Stomach (tissue), 19 donors: ENCODE results near the gene TMEM41B. TPM values are rescaled to one million over a fixed set of nuclear protein-coding genes. Genes with fewer than 3 reads are reported as not detected.
A peak's percentile ranks its signal among the peaks of the same experiment; 100 is the strongest.
"Not testable (repeated sequence)": the region's sequence is repeated elsewhere in the genome, so short reads cannot be mapped to it uniquely, and the experiment has no call there.

Experiments
- DNase-seq, 2 donors: peaks; one replicate each; pipeline versions ENCODE4 v3.0.0 to v3.0.0-alpha.2; 2013 to 2019
- H3K27ac ChIP-seq, 5 donors: fragments of 200-600 bp in 4 of 5; sonication (generic) in 4 of 5; one replicate each; pipeline ENCODE4 v1.5.1; 2013 to 2019; ENCODE audit warnings: mild to moderate bottlenecking in 1 of 5, moderate library complexity in 1 of 5
- H3K27me3 ChIP-seq, 3 donors: fragments of 200-600 bp; sonication (generic); one replicate each; pipeline ENCODE4 v1.5.1; 2017 to 2019; ENCODE audit warnings: mixed run types in 1 of 3
- H3K36me3 ChIP-seq, 4 donors: fragments of 200-600 bp; sonication (generic); 1 replicate in 3 of 4; 2 replicates in 1 of 4; pipeline ENCODE4 v1.5.1; 2016 to 2019
- H3K4me1 ChIP-seq, 4 donors: fragments of 200-600 bp; sonication (generic); one replicate each; pipeline ENCODE4 v1.5.1; 2016 to 2019
- H3K4me3 ChIP-seq, 4 donors: fragments of 200-600 bp; sonication (generic) in 3 of 4; one replicate each; pipeline ENCODE4 v1.5.1; 2016 to 2019; ENCODE audit warnings: mild to moderate bottlenecking in 1 of 4
- H3K9me3 ChIP-seq, 4 donors: fragments of 200-600 bp; sonication (generic); one replicate each; pipeline ENCODE4 v1.5.1; 2016 to 2019
- EP300 ChIP-seq: sonication (generic); formaldehyde crosslinking; IDR thresholded peaks from one replicate; pipeline ENCODE4 v1.6.1; 2017; ENCODE audit warnings: antibody characterized with exemption
- POLR2A ChIP-seq, 4 donors: fragments of 450-650 bp; IDR thresholded peaks; one replicate each; pipeline ENCODE4 v1.6.1; 2016; ENCODE audit warnings: antibody characterized with exemption in 4 of 4, control low read depth in 2 of 4, mild to moderate bottlenecking in 1 of 4, moderate library complexity in 1 of 4
- POLR2AphosphoS5 ChIP-seq, 3 donors: sonication (generic); formaldehyde crosslinking; IDR thresholded peaks; one replicate each; pipeline ENCODE4 v1.6.1; 2016; ENCODE audit warnings: antibody characterized with exemption in 3 of 3
- WGBS, 5 donors: extraction: QIAGEN DNeasy Blood & Tissue Kit in 3 of 5; methylation state at CpG; one replicate each; pipeline versions ENCODE4 v1.1.5 to v1.1.7; 2013 to 2018; 5-methylcytosine and 5-hydroxymethylcytosine counted together
- intact Hi-C: fragments of 100-400 bp; cut with DNase I; formaldehyde crosslinking; loops from one replicate; pipeline ENCODE4 v1.15.1; 2023; ENCODE audit warnings: low total_unique reads
- long read RNA-seq, 10 donors: transcript quantifications; one replicate each; lab custom pipeline, GENCODE V29; 2026
- polyA plus RNA-seq, 3 donors: library from polyadenylated mRNA; stranded (reverse); fragments of 200-250 nt; gene quantifications; one replicate each; pipeline ENCODE4 v1.2.3, GENCODE V29; 2013
- total RNA-seq, 5 donors: library from RNA; depleted of rRNA; stranded (reverse); fragments of >200 nt; gene quantifications; one replicate each; pipeline versions ENCODE4 v1.1.0 to v1.2.3, GENCODE V29; 2014 to 2016
- TF ChIP-seq, protein P1 (sequence below), 7 experiments: fragments of 450-650 bp in 4 of 7; fragments of 200-600 bp in 3 of 7; sonication (generic) in 3 of 7; IDR thresholded peaks; one replicate each; pipeline ENCODE4 v1.5.1; 2016 to 2019; ENCODE audit warnings: antibody characterized with exemption in 7 of 7, control low read depth in 2 of 7, mild to moderate bottlenecking in 1 of 7
- donor health status: healthy with polysubstance abuse.
- donor health status: Bipolar disorder and iron deficiency.
- donor health status: healthy.

TMEM41B gene, protein sequence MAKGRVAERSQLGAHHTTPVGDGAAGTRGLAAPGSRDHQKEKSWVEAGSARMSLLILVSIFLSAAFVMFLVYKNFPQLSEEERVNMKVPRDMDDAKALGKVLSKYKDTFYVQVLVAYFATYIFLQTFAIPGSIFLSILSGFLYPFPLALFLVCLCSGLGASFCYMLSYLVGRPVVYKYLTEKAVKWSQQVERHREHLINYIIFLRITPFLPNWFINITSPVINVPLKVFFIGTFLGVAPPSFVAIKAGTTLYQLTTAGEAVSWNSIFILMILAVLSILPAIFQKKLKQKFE
- total RNA-seq (10 to 100 TPM in 3 of 5 donors, 1 to 10 TPM in 2; 4.5 to 80.4 (median 42.0) TPM), polyA plus RNA-seq (10 to 100 TPM in 2 of 3 donors, 1 to 10 TPM in 1; 4.1 to 12.9 (median 10.9) TPM)
- long read RNA-seq, donor 1, partial matches to known transcripts = 7 of 10 reads
- long read RNA-seq, donor 1, other reads (novel, unspliced or antisense) = 0 of 10 reads
- long read RNA-seq, donor 2, partial matches to known transcripts = 0 of 3 reads
- long read RNA-seq, donor 2, other reads (novel, unspliced or antisense) = 0 of 3 reads
- long read RNA-seq, donor 3, partial matches to known transcripts = 0 of 4 reads
- long read RNA-seq, donor 3, other reads (novel, unspliced or antisense) = 0 of 4 reads
- long read RNA-seq, donor 4 = 0 reads
- long read RNA-seq, donor 5, partial matches to known transcripts = 15 of 20 reads
- long read RNA-seq, donor 5, other reads (novel, unspliced or antisense) = 0 of 20 reads
- long read RNA-seq, donor 6, transcript TMEM41B-204 (7 exons, 3,968 nt) = major isoform, 11 of 60 reads
- long read RNA-seq, donor 6, partial matches to known transcripts = 37 of 60 reads
- long read RNA-seq, donor 6, other reads (novel, unspliced or antisense) = 8 of 60 reads
- long read RNA-seq, donor 7, partial matches to known transcripts = 15 of 16 reads
- long read RNA-seq, donor 7, other reads (novel, unspliced or antisense) = 0 of 16 reads
- long read RNA-seq, donor 8, partial matches to known transcripts = 26 of 32 reads
- long read RNA-seq, donor 8, other reads (novel, unspliced or antisense) = 0 of 32 reads
- long read RNA-seq, donor 9, partial matches to known transcripts = 11 of 16 reads
- long read RNA-seq, donor 9, other reads (novel, unspliced or antisense) = 0 of 16 reads
- long read RNA-seq, donor 10, partial matches to known transcripts = 0 of 3 reads
- long read RNA-seq, donor 10, other reads (novel, unspliced or antisense) = 0 of 3 reads

DNA sequence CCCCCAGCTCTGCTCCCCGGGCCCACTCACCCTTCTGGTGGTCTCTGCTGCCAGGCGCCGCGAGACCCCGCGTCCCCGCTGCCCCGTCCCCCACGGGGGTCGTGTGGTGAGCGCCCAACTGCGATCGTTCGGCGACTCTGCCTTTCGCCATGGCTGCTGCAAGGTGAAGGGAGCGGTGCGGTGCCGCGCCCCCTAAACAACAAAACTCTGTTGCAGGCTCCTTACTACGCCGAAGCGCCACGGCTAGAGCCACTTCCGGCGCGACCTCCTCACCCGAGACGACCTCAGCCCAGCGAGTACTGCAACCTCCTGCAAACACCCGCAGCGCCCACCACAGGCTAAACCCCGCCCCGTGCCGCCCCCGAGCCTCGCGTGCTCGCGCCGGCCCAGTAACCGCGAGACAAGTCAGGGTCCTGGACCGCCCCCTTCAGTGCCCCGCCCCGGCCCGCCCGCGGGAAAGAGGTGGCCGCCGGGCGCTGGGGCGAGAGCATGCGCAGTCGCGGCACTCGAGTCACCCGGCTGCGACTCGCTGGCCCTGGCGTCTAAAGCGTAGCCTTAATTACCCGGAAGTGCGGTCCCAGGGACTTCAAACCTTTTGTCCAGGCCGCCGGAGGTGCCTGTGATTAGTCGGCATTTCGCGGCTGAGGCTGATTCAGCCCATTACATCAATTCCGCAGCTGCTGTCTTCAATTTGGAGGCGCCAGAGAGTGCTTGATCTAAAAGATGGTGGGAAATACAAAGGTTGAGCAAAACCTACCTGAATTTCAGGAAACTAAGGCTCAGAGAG, at the start of gene TMEM41B:
TSS of gene TMEM41B (minus strand) at position 303 of the 787 bp plus-strand sequence. CDS start at position 151, 152 bp downstream.
- peak; percentile 73 to 95 (median 77) for TF ChIP-seq POLR2AphosphoS5 (IDR thresholded peaks at IDR 0.05)
- TF ChIP-seq POLR2A (IDR thresholded peaks at IDR 0.05) = peak in 1 of 4 donors; percentile 51
- TF ChIP-seq, protein P1, sequence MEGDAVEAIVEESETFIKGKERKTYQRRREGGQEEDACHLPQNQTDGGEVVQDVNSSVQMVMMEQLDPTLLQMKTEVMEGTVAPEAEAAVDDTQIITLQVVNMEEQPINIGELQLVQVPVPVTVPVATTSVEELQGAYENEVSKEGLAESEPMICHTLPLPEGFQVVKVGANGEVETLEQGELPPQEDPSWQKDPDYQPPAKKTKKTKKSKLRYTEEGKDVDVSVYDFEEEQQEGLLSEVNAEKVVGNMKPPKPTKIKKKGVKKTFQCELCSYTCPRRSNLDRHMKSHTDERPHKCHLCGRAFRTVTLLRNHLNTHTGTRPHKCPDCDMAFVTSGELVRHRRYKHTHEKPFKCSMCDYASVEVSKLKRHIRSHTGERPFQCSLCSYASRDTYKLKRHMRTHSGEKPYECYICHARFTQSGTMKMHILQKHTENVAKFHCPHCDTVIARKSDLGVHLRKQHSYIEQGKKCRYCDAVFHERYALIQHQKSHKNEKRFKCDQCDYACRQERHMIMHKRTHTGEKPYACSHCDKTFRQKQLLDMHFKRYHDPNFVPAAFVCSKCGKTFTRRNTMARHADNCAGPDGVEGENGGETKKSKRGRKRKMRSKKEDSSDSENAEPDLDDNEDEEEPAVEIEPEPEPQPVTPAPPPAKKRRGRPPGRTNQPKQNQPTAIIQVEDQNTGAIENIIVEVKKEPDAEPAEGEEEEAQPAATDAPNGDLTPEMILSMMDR (IDR thresholded peaks at IDR 0.05) = no peak
- peak; percentile 98 to 99 for DNase-seq
- Histone ChIP-seq H3K36me3 (no peaks in the 10 kb centered on the region), H3K27ac (peak within 1 kb of the TSS; percentile 86 to 91 (median 89)), H3K27me3 (peaks cover 0 to 7% (median 0%) of the 10 kb centered on the region in 3 donors), H3K4me1 (peaks cover 6 to 48% (median 26%) of the 10 kb centered on the region in 4 donors), H3K9me3 (no peaks in the 10 kb centered on the region), H3K4me3 (peak within 1 kb of the TSS; percentile 79 to 99 (median 96))
- intact Hi-C loops = no loop called here
- 0 to 1% (median 1%) methylated on average over 28 to 71 of the region's 71 CpGs for WGBS, 5 donors

DNA sequence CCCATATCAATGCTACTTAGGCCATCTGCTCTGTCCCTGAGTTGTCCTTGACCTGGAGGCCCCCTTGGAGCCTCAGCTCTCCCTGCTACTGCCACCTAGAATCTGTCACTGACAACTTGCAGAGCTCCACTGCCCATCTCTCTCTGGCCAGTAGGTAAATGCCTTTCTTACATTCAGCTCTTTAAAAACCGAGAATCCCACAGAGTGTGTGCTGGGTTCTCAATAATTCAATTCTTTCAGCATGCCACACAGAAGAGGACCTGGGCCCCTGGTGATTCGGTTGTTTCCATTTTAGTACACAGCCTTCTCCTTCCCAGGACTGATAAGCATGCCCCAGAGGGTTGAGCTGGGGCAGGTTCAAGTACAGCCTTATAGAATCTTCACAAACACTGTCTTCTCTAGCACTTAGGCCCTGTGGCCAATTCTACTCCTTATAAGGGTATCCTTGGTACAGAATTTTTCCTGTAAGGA, 48.0 kb upstream of the TMEM41B start:
- TF ChIP-seq EP300 = no peak
- TF ChIP-seq POLR2AphosphoS5 (IDR thresholded peaks at IDR 0.05) = no peak
- no peak for TF ChIP-seq POLR2A (IDR thresholded peaks at IDR 0.05)
- TF ChIP-seq, protein P1 (IDR thresholded peaks at IDR 0.05) = no peak
- Histone ChIP-seq H3K36me3 (no peaks in the 10 kb centered on the region), H3K4me3 (no peak overlapping the region), H3K27me3 (no peaks in the 10 kb centered on the region), H3K9me3 (no peaks in the 10 kb centered on the region), H3K27ac (peak overlapping the region; percentile 39 to 99 (median 97)), H3K4me1 (peaks cover 7 to 26% (median 14%) of the 10 kb centered on the region in 4 donors)
- WGBS, 5 donors = 62 to 71% (median 69%) methylated on average over 2 of the region's 2 CpGs
- DNase-seq = no peak
- intact Hi-C loops = no loop called here

DNA sequence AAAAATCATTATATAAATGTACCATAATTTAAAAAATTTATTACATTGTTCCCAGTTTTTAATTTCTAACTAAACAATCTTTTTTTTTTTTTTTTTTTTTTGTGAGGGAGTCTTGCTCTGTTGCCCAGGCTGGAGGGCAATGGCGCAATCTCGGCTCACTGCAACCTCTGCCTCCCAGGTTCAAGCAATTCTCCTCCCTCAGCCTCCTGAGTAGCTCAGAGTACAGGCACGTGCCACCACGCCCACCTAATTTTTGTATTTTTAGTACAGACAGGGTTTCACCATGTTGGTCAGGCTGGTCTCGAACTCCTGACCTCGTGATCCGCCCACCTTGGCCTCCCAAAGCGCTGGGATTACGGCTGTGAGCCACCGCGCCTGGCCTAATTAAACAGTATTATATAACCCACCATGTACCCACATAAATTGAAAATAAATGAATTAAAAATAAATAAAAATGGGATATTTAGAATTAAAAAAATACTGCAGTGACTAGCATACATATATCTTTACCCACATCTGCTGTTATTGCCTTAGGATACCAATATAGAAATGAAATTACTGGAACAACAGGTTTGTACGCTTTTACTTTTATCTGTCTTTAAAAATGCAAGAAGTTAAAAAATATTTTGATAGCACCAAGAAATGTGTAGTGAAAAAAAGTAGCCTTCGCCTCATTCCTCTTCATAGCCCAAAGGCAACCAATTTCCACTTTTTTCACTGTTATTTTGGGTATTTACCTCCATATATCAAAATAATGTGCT, 46.6 kb upstream of the TMEM41B start:
- intact Hi-C loops, H3K36me3 ChIP-seq, DNase-seq, H3K27ac ChIP-seq, H3K9me3 ChIP-seq, H3K4me3 ChIP-seq, H3K27me3 ChIP-seq: not testable (repeated sequence)
- peaks cover 7 to 26% (median 14%) of the 10 kb centered on the region in 4 donors for H3K4me1 ChIP-seq
- 93 to 94% (median 94%) methylated on average over 13 of the region's 13 CpGs for WGBS, 5 donors

DNA sequence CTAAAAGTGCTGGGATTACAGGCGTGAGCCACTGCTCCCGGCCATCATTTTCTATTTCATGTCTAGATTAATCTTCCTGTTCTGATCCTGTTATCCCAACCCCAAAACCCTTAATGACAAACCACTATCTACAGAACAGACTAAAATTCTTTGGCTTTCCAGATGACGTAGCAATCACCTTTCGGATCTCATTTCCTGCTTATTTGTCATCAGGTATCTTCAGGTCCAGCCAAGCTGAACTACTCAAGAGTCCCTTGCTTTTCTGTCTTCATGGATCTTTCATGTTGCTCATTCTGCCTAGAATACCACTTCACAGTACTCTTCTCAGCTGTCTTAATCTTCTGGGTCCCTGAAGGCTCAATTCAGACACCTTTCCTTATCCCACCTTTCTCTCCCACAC, 42.6 kb upstream of the TMEM41B start:
- H3K27ac ChIP-seq = no peak overlapping the region
- no peaks in the 10 kb centered on the region for H3K36me3 ChIP-seq
- no peaks in the 10 kb centered on the region for H3K9me3 ChIP-seq
- H3K4me1 ChIP-seq = no peaks in the 10 kb centered on the region
- TF ChIP-seq EP300 = no peak
- TF ChIP-seq POLR2AphosphoS5 (IDR thresholded peaks at IDR 0.05) = no peak
- TF ChIP-seq, protein P1 (IDR thresholded peaks at IDR 0.05) = no peak
- no peak for TF ChIP-seq POLR2A (IDR thresholded peaks at IDR 0.05)
- intact Hi-C loops = no loop called here
- H3K4me3 ChIP-seq = no peak overlapping the region
- no peaks in the 10 kb centered on the region for H3K27me3 ChIP-seq
- no peak for DNase-seq
- 84 to 93% (median 91%) methylated on average over 4 of the region's 4 CpGs for WGBS, 5 donors
